Measurements from ENCODE around the gene RTP3. TPM values are rescaled to one million over a fixed set of nuclear protein-coding genes. Genes with fewer than 3 reads are reported as not detected.

Gene RTP3
- total and polyA plus RNA-seq, 2 experiments from 2014 or later: not detected

DNA sequence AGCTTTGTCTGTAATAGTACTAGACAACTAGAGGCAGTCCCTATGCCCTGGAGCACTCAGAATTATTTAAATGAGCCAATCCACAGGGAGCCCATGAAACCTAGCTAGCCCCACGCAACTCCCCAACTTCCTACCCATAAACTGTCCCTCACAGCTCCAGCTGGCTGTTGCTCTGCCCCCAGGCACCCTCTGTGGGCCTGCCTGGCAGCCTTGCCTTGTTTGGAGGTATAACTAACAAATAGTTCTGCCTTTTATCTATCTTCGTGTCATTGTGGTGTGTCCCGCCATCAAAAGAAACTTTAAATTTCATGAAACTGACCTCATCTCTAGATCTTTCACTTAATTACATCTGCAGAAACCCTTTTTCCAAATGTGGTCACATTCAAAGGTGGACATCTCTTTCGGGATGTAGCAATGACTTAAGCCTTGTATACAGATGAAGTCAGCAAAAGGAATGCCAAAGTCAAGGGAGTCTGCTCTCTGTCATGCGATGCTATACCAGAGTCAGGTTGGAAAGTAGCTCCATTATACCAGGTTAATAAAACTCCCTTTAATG lies 1.8 kb upstream of the RTP3 start:
- H3K36me3 ChIP-seq (ENCODE audit: low read depth): no peaks in the 10 kb centered on the region

GRCh38 chr3:46496746-46497555 lies 825 bp upstream of the RTP3 start:
- in situ Hi-C loops (cut with MboI): no loop called here
- Histone ChIP-seq H2AFZ (no peak overlapping the region), H3K4me2 (ENCODE audit: unreplicated experiment) (peak overlapping the region; percentile 14)

More for the DNA sequence above, 1.8 kb upstream of the RTP3 start:
- H2AFZ ChIP-seq: peak overlapping the region; percentile 10; the same call in 1 of the 2 replicates
- 22 to 25% methylated on average over 5 of the region's 5 CpGs for WGBS, 2 experiments (ENCODE audit: low coverage in 1 of 2, low lambda C conversion rate in 2 of 2, missing lambda C conversion rate in 2 of 2)
- no peaks in the 10 kb centered on the region for H3K27me3 ChIP-seq (replicated peaks; ENCODE audit: insufficient read depth)
- H3K9me2 ChIP-seq (ENCODE audit: insufficient read depth): no peaks in the 10 kb centered on the region
- H3F3A ChIP-seq (ENCODE audit: insufficient read depth): peaks cover 15% of the 10 kb centered on the region
- in situ Hi-C loops (cut with MboI): no loop called here
- H3K4me3 ChIP-seq: no peak overlapping the region
- H3K9ac ChIP-seq: peak overlapping the region; percentile 43; the same call in 1 of the 2 replicates
- H4K20me1 ChIP-seq (ENCODE audit: insufficient read depth): no peaks in the 10 kb centered on the region
- DNase-seq: peak; percentile 90
- H3K4me1 ChIP-seq (ENCODE audit: insufficient read depth): peaks cover 21% of the 10 kb centered on the region
- TF ChIP-seq EZH2 (IDR thresholded peaks at IDR 0.05; ENCODE audit: insufficient read depth, poor library complexity, severe bottlenecking): no peak
- TF ChIP-seq EZH2phosphoT487 (IDR thresholded peaks at IDR 0.05; ENCODE audit: insufficient read depth, low read depth): no peak
- no peaks in the 10 kb centered on the region for H3K9me3 ChIP-seq (ENCODE audit: low read depth)
- no peaks in the 10 kb centered on the region for H3K79me2 ChIP-seq (ENCODE audit: insufficient read depth)
- peak overlapping the region; percentile 53 for H3K27ac ChIP-seq
- peak overlapping the region; percentile 14 for H3K4me2 ChIP-seq (ENCODE audit: unreplicated experiment)

GRCh38 chr3:46498916-46499519 lies 1.2 kb downstream of the RTP3 start:
- Histone ChIP-seq H3K4me3 (no peak overlapping the region), H3K4me2 (ENCODE audit: unreplicated experiment) (no peak overlapping the region), H3F3A (ENCODE audit: insufficient read depth) (peaks cover 13% of the 10 kb centered on the region), H3K9me2 (ENCODE audit: insufficient read depth) (no peaks in the 10 kb centered on the region), H3K79me2 (ENCODE audit: insufficient read depth) (no peaks in the 10 kb centered on the region), H3K9me3 (ENCODE audit: low read depth) (no peaks in the 10 kb centered on the region), H3K27me3 (replicated peaks; ENCODE audit: insufficient read depth) (no peaks in the 10 kb centered on the region), H3K27ac (no peak overlapping the region), H3K36me3 (ENCODE audit: low read depth) (no peaks in the 10 kb centered on the region), H3K4me1 (ENCODE audit: insufficient read depth) (peaks cover 26% of the 10 kb centered on the region), H4K20me1 (ENCODE audit: insufficient read depth) (no peaks in the 10 kb centered on the region), H2AFZ (no peak overlapping the region), H3K9ac (no peak overlapping the region)
- WGBS, 2 experiments (ENCODE audit: low coverage in 1 of 2, low lambda C conversion rate in 2 of 2, missing lambda C conversion rate in 2 of 2): 85 to 86% methylated on average over 6 of the region's 6 CpGs
- no peak for DNase-seq
- TF ChIP-seq EZH2phosphoT487 (IDR thresholded peaks at IDR 0.05; ENCODE audit: insufficient read depth, low read depth) (no peak), EZH2 (IDR thresholded peaks at IDR 0.05; ENCODE audit: insufficient read depth, poor library complexity, severe bottlenecking) (no peak)
- in situ Hi-C loops (cut with MboI): no loop called here

More at GRCh38 chr3:46496746-46497555, 825 bp upstream of the RTP3 start:
- peak; percentile 32 for DNase-seq
- H3K27me3 ChIP-seq (replicated peaks; ENCODE audit: insufficient read depth): no peaks in the 10 kb centered on the region
- H3K4me1 ChIP-seq (ENCODE audit: insufficient read depth): peaks cover 26% of the 10 kb centered on the region
- no peak overlapping the region for H3K27ac ChIP-seq
- no peaks in the 10 kb centered on the region for H3K79me2 ChIP-seq (ENCODE audit: insufficient read depth)
- no peak overlapping the region for H3K4me3 ChIP-seq
- H3F3A ChIP-seq (ENCODE audit: insufficient read depth): peaks cover 13% of the 10 kb centered on the region
- H3K36me3 ChIP-seq (ENCODE audit: low read depth): no peaks in the 10 kb centered on the region
- H3K9me3 ChIP-seq (ENCODE audit: low read depth): no peaks in the 10 kb centered on the region
- H3K9me2 ChIP-seq (ENCODE audit: insufficient read depth): no peaks in the 10 kb centered on the region
- no peak overlapping the region for H3K9ac ChIP-seq
- H4K20me1 ChIP-seq (ENCODE audit: insufficient read depth): no peaks in the 10 kb centered on the region
- 80 to 81% methylated on average over 9 of the region's 9 CpGs for WGBS, 2 experiments (ENCODE audit: low coverage in 1 of 2, low lambda C conversion rate in 2 of 2, missing lambda C conversion rate in 2 of 2)
- no peak for TF ChIP-seq EZH2phosphoT487 (IDR thresholded peaks at IDR 0.05; ENCODE audit: insufficient read depth, low read depth)

DNA sequence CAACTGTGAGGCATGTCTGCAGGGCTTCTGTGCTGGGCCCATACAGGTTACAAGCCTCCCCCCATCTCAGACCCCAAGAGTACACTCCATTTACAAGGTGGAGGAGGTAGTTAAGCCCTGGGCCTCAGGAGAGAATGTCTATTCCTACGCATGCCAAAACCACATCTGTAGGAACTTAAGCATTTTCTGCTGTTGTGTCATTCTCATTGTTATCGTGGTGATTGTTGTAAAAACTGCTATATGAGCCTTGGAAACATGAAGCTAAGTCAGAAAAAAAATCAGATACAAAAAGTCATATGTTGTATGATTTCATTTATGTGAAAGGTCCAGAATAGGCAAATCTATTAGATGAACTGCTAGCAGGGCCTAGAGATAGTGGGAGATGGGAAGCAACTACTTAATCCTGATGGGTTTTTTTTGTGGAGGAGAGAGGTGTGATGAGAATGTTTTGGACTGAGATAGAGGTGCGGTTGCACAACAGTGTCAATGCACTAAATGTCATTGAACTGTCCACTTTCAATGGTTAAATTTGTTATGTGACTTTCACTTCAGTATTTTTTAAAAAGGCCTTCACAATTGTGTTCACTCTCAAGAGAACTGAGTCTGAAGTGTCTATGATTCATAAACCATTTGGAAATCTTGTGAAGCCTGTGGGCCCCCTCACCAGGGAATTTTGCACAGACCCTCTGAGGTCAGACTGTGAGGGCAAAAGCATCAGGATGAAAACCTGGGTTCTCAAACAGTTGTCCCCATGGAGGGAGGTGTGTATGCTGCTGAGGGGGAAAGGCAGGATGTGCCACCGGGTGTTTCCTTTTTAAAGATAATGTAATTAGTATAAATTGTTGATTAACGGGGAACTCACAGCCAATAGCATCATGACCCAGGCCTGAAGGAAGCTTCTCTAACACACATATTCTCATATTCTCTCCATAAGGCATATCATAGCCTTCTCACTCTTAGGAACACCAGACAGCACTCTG lies 3.2 kb downstream of the RTP3 start:
- WGBS, 2 experiments (ENCODE audit: low coverage in 1 of 2, low lambda C conversion rate in 2 of 2, missing lambda C conversion rate in 2 of 2): 52 to 54% methylated on average over 5 of the region's 5 CpGs
- peak overlapping the region; percentile 40 for H3K4me2 ChIP-seq (ENCODE audit: unreplicated experiment)

More for the DNA sequence above, 3.2 kb downstream of the RTP3 start:
- no peaks in the 10 kb centered on the region for H3K9me3 ChIP-seq (ENCODE audit: low read depth)
- no peaks in the 10 kb centered on the region for H3K79me2 ChIP-seq (ENCODE audit: insufficient read depth)
- H2AFZ ChIP-seq: no peak overlapping the region
- peaks cover 22% of the 10 kb centered on the region for H3K4me1 ChIP-seq (ENCODE audit: insufficient read depth)
- TF ChIP-seq EZH2phosphoT487 (IDR thresholded peaks at IDR 0.05; ENCODE audit: insufficient read depth, low read depth): no peak
- TF ChIP-seq EZH2 (IDR thresholded peaks at IDR 0.05; ENCODE audit: insufficient read depth, poor library complexity, severe bottlenecking): no peak
- peaks cover 10% of the 10 kb centered on the region for H3F3A ChIP-seq (ENCODE audit: insufficient read depth)
- no peak overlapping the region; the same call in 1 of the 2 replicates for H3K9ac ChIP-seq
- no peak overlapping the region for H3K4me3 ChIP-seq
- DNase-seq: peak; percentile 86
- in situ Hi-C loops (cut with MboI): no loop called here
- H3K9me2 ChIP-seq (ENCODE audit: insufficient read depth): no peaks in the 10 kb centered on the region
- H3K27ac ChIP-seq: no peak overlapping the region
- H3K27me3 ChIP-seq (replicated peaks; ENCODE audit: insufficient read depth): no peaks in the 10 kb centered on the region
- H3K36me3 ChIP-seq (ENCODE audit: low read depth): no peaks in the 10 kb centered on the region
- H4K20me1 ChIP-seq (ENCODE audit: insufficient read depth): no peaks in the 10 kb centered on the region

Data from GM23248 (cell line).